HG03354 (cell line): ENCODE data around the gene KATNIP.
"Not testable (repeated sequence)": the region's sequence is repeated elsewhere in the genome, so short reads cannot be mapped to it uniquely, and the experiment has no call there.

Source experiments
- ATAC-seq: cut with Tn5 transposase; IDR thresholded peaks from one replicate; pipeline ENCODE4 v1.9.1; 2021; ENCODE audit warnings: mild to moderate bottlenecking; ENCODE audit not compliant: unreplicated experiment, poor library complexity, severe bottlenecking

KATNIP gene

DNA sequence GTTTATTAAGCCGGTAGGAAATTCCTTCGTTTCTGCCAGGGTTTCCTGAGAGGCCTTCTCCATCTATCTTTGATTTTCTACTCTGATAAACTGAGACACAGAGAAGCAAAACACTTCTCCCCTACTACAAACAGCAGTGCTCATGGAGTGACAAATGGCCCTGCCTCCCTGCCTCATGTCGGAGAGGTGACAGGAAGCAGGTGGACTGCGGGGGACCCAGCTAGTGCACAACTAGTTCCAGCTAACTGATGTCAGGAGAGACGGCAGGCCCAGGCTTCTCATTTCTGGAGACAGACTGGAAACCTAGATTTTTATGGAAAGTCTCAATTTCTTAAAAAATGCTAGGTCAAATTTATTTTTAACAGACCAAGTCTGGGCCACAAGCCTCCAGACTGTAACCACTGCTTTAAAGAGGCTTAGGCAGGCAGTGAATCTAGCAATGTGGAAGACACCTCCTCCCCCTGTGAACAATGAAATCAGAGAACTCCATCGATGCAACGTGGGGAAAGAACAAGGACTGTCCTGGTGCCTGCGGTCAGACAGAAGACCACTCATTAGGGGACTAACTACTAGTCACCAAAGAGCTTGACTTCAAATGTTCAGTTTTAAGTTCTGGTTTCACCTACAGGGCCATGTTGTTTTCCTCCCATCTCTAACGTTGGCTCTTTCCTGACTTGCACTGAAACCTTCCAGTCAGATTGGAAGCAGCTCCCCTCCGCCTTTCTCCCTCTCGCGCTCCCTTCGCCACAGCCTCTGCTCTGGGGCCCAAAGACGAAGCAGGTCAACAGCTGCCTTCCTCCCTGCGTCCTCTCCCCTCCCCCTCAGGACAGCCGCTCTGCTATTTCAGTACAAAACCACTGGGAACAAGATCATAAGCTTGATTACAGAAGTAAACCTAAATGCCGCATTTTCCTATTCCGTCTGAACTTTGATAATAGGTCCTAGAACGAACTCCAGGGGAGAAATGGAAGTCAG lies 17.8 kb upstream of the KATNIP start:
- ATAC-seq: no peak

DNA sequence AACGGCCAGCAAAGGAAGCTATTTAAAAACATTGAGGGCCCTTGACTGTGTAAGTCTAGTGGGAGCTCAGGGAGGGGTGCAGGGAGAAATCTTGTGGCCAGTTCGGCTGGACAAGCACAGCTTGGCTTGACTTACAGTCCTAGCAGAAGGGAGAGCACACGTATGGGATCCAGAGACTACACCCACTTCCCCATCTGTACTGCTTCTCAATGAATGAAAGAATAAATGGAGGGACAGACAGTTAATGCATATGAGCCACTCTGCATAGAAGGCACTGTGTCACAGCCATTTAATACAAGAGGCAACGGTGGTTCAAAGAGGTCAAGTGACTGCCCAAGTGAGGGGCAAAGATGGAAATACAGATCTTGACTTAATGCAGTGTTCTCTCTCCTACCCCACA lies 15.7 kb upstream of the KATNIP start:
- ATAC-seq: no peak

DNA sequence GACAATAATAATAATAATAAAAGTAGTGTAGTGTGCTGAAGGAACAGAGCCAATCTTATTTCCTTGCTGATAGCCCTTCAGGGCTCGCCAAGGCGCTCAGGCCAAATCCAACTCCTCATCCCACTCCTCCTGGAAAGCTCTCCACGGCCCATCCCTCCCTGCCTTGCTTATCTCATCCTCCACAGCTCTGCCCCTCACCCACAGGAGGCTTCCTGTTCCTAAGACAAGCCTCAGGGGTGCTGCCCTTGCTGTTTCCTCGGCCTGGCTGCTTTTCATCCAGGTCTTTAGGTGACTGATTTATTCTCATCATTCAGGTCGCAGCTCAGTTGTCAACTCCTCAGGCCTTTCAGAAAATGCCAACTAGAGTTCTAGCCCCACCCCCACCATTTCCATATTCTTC lies 11.4 kb upstream of the KATNIP start:
- ATAC-seq: no peak

DNA sequence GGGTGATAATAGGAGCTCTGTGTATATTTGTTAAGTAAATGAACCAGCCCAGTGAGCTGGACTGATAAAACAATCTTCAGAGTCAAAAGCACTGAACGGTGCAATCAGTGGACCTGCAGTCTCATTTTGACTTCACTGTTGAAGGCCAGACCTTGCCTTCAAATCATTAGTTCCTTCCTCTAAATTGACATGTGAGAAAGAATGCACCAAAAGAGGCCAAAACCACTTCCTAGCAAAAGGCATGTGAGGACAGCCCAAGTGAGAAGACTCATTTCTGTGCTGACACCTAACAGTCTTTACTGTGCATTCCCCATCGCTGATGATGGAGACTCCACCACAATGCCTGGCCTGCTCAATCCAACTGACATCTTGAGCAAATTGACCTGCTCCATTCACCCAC lies 10.8 kb upstream of the KATNIP start:
- no peak for ATAC-seq

DNA sequence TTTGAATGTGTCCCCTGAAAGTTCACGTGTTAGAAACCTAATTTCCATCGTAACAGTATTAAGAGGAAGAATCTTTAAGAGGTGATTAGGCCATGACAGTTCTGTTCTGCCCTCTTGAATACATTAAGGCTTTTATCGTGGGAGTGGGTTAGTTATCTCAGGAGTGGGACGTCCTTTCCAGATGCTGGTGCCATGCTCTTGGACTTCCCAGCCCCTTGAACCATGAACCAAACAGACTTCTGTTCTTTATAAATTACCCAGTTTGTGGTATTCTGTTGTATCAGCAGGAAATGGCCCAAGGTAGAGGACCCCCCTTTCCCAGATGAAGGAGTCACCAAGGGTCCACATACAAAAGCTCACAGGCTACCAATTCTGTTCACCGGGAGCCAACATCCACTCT lies 10.3 kb upstream of the KATNIP start:
- ATAC-seq: no peak

DNA sequence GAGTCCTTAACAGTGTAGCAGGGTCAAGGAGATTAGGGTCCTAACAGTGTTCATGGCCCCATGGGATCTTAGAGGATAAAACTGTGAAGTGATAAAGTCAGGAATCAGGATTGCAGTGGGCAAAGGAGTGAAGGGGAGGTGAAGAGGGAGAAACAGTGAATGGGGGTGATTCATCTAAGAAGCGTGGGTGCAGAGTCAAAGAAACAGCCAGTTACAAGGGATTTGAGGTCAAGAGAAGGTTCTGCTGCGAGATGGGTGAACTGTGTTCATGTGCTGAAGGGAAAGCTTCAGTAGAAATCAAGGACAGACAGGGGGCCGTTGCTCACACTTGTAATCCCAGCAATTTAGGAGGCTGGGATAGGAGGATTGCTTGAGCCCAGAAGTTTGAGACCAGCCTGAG lies 6.1 kb upstream of the KATNIP start:
- ATAC-seq: no peak

DNA sequence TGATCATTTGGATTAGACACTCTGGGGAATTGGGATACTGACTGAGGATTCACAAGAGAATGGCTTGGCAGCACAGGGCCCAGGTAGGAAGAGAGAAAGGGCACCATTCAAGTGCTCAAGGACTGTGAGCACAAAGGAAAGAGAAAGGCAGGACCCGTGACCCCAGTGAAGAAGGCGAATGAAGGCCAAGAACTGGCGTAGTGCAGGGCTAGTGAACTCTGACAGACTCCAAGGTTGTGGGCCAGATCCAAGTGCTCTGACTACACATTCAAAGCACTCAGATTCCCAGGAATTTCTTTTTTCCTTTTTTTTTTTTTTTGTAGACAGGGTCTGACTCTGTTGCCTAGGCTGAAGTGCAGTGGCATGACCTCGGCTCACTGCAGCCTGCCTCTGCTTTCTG lies 5.3 kb upstream of the KATNIP start:
- no peak for ATAC-seq

DNA sequence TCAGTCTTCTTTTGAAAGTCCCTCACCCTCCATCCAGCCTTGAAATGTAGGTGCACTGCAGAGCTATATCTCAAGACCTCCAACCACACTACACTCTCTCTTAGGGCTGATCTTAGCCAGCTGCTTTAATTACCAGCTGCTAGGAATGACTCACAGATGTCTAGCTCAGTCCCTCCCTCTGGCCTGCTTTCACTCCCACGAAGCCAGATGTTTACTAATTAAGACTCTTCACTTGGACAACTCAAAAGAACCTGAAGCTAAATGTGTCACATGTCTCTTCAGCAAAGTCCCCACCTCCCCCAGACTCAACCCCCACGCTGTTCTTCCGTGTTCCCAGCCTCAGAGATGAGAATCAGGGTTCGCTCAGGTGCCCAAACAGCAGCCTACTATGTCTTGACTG lies 2.8 kb upstream of the KATNIP start:
- ATAC-seq: no peak

DNA sequence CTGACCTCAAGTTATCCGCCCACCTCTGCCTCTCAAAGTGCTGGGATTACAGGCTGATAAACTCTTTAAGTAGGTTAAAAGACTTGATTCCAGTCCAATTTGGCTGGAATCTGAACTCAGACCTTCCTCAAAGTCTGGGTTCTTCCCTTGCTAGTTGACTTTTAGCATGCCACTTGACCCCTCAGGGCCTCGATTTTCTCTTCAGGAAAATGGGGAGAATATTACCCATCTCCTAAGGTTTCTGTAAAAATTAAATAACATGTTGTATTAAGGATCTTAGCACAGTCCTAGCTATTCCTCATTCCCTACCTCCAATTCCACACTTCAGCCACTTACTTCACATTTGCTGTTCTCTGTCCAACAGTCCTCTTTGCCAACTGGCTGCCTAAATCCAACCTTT lies 2.1 kb upstream of the KATNIP start:
- no peak for ATAC-seq

DNA sequence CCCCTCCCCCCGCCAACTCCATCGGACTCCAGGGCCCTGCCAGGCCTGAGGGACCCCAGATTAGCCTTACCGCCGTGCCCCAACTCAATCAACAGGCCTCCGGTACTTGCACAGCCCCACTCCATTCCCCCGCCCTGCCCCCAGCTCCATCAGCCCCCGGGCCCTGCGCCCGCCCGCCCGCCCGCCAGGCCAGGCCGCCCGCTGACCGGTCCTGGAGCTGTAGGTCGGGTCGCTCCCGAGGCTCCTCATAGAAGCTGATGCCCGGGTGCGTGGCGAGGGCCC lies 539 bp upstream of the KATNIP start:
- peak; percentile 34 for ATAC-seq

DNA sequence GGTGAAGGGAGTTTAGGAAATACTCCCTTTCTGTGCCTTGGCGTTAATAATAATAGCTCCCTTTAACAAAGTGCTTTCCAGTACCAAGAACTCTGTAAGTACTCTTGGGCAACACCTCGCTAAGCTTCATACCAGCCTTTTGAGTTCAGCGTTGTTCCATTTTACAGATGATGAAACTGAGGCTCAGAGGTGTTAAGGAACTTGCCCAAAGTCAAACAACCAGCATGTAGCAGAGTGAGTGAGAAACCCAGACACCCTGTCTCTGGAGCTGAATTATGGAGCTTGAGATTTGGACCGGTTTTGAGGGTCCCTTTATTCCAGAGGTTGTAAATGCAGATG lies 607 bp downstream of the KATNIP start:
- ATAC-seq: no peak

DNA sequence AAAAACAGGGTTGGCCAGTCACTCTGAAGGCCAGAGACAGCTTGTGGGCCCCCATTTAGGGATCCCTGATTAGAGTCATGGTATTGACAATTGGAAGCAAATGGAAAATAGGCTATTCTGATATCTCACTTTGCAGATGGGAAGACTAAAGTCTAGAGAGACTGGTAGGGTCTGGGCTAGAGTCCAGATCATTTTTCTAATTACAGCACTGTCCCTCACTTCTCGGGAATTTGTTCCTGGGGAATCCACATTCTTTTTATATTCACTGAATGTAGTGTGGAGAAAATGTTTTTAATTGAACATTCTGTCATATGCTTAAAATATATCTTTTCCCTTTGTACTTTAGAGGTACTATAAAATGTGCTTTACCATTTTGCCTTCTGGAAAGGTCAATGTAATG lies 1.1 kb downstream of the KATNIP start:
- ATAC-seq: no peak

DNA sequence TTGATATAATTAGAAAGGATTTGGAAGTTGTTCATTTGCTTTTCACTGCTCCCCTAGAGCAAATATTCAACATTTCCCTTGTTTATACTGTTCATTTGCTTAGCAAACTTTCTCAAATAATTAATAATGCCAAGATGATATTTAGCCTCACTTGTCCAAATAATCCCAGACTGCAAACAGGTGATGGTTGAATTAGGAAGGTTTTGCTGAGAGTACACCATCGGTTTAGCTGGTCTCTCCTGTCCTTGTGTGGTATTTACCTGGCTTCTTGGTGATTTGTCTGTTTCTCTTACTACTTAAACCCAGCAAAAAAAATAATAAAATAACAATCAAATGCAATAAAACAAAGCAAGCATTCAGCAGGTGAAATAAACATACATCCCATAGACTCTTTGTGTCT lies 6.5 kb downstream of the KATNIP start:
- ATAC-seq: no peak

DNA sequence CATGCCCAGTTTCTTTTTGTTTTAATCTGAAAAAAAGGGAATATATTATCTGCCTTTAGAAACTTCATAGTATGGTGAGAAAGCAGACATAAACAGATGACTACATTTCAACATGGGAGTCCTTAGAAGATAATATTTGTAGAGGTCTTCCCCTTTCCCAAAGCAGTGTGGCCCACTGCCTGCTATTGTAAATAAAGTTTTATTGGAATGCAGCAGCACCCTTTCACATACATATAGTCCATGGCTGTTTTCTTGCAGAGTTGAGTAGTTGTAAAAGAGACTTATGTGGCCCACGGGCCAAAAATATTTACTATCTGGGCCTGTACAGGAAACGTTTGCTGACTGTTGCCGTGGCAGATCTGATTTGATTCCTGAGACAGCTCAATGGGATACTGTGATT lies 8.5 kb downstream of the KATNIP start:
- ATAC-seq: no peak

DNA sequence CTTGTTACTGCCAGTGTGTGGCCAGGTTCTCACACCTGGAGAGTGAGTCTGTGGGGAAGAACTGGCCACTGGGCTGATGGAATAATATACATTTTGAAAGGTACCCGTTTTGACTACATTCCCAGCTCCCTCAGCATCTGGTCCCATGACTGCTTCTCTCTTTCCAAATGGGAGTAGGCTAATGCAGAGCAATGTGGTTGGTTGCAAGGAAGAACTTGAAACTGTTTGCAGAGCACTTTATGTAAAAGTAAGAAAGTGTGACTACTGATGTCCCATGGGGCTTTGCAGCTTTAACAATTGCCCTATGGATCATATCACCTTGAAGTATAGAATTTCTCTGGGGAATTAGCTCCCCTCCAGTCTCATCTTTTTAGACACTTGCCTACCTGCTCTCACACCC lies 9.0 kb downstream of the KATNIP start:
- ATAC-seq: no peak

DNA sequence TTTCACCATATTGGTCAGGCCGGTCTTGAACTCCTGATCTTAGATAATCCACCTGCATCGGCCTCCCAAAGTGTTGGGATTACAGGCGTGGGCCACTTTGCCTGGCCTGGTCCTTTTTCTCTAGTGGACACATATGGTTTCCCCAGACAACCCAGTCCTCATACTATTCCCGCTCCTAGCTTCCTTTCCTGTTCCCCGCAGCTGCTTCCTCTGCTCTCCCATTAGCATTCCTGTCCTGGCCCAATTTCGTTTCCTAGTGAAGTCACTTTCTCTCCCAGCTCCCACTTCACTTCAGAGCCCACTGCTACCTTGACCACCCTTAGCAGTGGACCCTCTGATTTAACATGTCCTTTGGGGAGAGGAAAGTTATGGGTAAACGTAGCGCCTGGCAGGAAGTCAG lies 11.3 kb downstream of the KATNIP start:
- ATAC-seq: no peak

DNA sequence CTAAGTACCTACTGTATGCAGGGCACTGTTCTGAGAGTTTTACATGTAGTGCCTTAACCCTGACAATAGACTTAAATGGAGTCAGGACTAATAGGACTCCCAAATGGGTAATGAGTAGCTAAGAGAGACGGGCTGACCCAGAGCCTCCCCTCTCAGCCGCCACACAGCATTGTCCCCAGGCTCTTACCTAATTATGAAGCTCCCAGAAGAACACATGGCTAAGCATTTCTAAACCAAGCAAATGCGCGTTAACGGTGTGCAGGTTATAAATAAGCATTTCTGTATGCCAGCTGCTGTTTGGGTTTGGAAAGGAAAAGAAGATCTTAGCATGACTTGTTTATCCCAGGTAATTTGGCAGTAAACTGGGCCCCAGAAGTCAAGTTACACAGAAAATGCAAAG lies 14.3 kb downstream of the KATNIP start:
- ATAC-seq: no peak

DNA sequence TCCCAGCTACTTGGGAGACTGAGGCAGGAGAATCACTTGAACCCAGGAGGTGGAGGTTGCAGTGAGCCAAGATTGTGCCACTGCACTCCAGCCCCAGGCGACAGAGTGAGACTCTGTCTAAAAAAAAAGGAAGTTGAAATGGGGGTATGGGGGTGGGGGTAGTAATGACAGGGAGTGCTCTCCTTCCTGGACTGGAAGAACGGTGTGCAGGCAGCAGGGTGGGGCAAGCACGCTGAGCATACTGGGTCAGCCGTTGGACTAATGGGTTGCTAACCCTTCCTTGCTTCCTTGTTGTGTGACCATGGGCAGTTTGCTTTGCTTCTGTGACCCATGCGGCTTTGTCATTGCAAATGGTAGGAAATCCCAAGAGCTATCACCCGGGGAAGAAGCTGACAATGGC lies 16.5 kb downstream of the KATNIP start:
- ATAC-seq: no peak

DNA sequence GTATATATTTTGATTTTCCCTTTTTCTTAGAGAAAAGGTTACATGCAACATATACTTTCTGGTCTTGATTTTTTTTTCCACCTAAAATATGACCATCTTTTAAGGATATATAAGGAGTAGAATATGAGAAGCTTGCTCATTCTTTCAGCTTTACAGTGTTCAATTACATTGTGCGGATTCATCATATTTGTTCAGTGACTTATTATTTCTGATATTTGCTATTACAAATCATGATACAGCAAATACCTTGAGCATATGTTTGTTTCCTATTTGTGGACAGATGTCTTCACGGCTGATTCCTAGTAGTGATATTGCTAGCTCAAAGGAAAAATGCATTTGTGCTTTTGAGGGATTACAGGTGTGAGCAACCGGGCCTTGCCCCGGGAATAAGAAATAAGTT lies 18.1 kb downstream of the KATNIP start:
- no peak for ATAC-seq

DNA sequence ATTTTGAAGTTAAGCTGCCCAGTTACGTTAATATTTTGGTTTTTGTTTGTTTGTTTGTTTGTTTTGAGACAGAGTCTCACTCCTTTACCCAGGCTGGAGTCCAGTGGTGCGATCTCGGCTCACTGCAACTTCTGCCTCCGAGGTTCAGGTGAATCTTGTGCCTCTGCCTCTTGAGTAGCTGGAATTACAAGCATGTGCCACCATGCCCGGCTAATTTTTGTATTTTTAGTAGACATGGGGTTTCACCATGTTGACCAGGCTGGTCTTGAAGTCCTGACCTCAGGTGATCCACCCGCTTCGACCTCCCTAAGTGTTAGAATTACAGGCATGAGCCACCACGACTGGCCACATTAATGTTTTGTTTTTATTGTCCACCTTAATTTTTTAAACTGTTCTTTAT lies 21.0 kb downstream of the KATNIP start:
- ATAC-seq: not testable (repeated sequence)

DNA sequence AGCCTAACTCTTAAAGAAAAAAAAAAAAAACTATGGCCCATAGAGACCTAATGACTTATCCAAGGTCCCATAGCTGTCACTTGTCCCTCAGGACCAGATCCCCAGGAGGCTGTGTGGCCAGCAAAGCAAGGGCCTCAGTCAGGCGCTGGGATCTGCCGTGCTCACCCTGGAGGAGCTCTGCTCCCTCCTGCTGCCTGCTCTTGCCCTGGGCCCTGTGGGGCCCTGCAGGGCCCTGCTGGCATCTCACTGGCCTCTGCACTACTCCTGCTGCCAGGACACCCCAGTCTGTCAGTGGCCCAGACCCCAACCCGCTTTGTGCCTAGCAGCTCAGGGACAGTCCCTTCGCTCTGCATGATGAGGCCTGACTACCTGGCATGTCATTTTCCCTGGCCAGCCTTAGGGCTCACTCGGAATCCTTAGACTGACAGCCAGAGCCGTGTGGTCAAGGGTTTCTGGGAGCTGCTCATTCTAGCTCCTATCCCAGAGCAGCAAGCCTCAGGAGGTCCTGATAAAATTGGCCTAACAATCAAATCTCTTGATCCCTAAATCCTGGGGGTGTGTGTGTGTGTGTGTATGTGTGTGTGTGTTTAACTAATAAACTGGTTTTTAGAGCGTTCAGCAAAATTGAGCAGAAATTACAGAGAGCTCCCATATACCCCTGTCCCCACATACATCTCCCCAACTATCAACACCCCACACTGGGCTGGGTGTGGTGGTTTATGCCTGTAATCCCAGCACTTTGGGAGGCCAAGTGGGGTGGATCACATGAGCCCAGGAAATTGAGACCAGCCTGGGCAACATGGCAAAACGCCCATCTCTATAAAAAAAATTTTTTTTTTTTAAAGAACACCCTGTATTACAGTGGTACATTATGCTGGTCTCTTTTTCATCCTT lies 21.7 kb downstream of the KATNIP start:
- no peak for ATAC-seq
